ENCODE measurements around the gene CDR2L.

GRCh38 chr17:75001915-75002843, 14.7 kb downstream of the CDR2L start:
- TF ChIP-seq CTCF (IDR thresholded peaks at IDR 0.05) (no peak), POLR2A (IDR thresholded peaks at IDR 0.05) (no peak)

Measured in ovary (tissue), 3 donors.